ENCODE data around the gene CBX6. TPM values are rescaled to one million over a fixed set of nuclear protein-coding genes. Genes with fewer than 3 reads are reported as not detected.
A peak's percentile ranks its signal among the peaks of the same experiment; 100 is the strongest.

The CBX6 gene
- total and polyA plus RNA-seq, 4 experiments from 2014 or later = 4.1 to 88.0 (median 48.0) TPM

GRCh38 chr22:38866024-38866398 is 6.0 kb downstream of the CBX6 start:
- Histone ChIP-seq H3K9me3 (ENCODE audit: control insufficient read depth in 1 of 2, low read length in 2 of 2) (no peaks in the 10 kb centered on the region), H3K4me3 (ENCODE audit: low read length in 2 of 2) (no peak overlapping the region), H3K36me3 (ENCODE audit: insufficient read depth, low read length) (peaks cover 29% of the 10 kb centered on the region), H3K4me1 (ENCODE audit: insufficient read depth, low read length) (peaks cover 35% of the 10 kb centered on the region), H3K27me3 (ENCODE audit: insufficient read depth, low read length) (no peaks in the 10 kb centered on the region), H3K27ac (ENCODE audit: low read depth, low read length) (no peak overlapping the region)
- H3K27ac Mint-ChIP-seq = no peak overlapping the region
- DNase-seq = no peak
- peak overlapping the region in 1 of 8 donors; percentile 13 for H3K4me3 Mint-ChIP-seq
- H3K4me1 Mint-ChIP-seq = peaks cover 21 to 42% (median 30%) of the 10 kb centered on the region in 4 donors
- no peaks in the 10 kb centered on the region for H3K9me3 Mint-ChIP-seq
- peaks cover 0 to 29% of the 10 kb centered on the region in 2 donors for H3K36me3 Mint-ChIP-seq
- CTCF ChIA-PET (ENCODE audit: partially characterized antibody) = no interaction called here
- intact Hi-C loops (cut with micrococcal nuclease) = no loop called here
- POLR2A ChIA-PET (ENCODE audit: partially characterized antibody) = no interaction called here
- no peaks in the 10 kb centered on the region for H3K27me3 Mint-ChIP-seq

GRCh38 chr22:38865201-38866023 is 6.6 kb downstream of the CBX6 start:
- Histone ChIP-seq H3K36me3 (ENCODE audit: insufficient read depth, low read length) (peaks cover 29% of the 10 kb centered on the region), H3K27ac (ENCODE audit: low read depth, low read length) (no peak overlapping the region), H3K27me3 (ENCODE audit: insufficient read depth, low read length) (no peaks in the 10 kb centered on the region), H3K4me1 (ENCODE audit: insufficient read depth, low read length) (peaks cover 29% of the 10 kb centered on the region), H3K4me3 (ENCODE audit: low read length in 2 of 2) (no peak overlapping the region), H3K9me3 (ENCODE audit: control insufficient read depth in 1 of 2, low read length in 2 of 2) (no peaks in the 10 kb centered on the region)
- no peaks in the 10 kb centered on the region for H3K27me3 Mint-ChIP-seq
- peak overlapping the region in 2 of 7 donors; percentile 59 to 63 for H3K27ac Mint-ChIP-seq
- peaks cover 18 to 36% (median 24%) of the 10 kb centered on the region in 4 donors for H3K4me1 Mint-ChIP-seq
- CTCF ChIA-PET (ENCODE audit: partially characterized antibody) = interaction anchor here (1.2 kb wide), 1 partner anchor 96 kb away, joined by 3 read pairs; no protein-coding TSS in a partner anchor
- peak overlapping the region in 1 of 8 donors; percentile 13 for H3K4me3 Mint-ChIP-seq
- no peak for DNase-seq
- peaks cover 0 to 27% of the 10 kb centered on the region in 2 donors for H3K36me3 Mint-ChIP-seq
- POLR2A ChIA-PET (ENCODE audit: partially characterized antibody) = no interaction called here
- intact Hi-C loops (cut with micrococcal nuclease) = no loop called here
- no peaks in the 10 kb centered on the region for H3K9me3 Mint-ChIP-seq

- Mint-ChIP-seq H3K36me3 (peaks cover 0 to 21% of the 10 kb centered on the region in 2 donors), H3K27ac (peak overlapping the region in 3 of 7 donors; percentile 44 to 71 (median 55)), H3K4me1 (peaks cover 12 to 27% (median 18%) of the 10 kb centered on the region in 4 donors), H3K27me3 (no peaks in the 10 kb centered on the region), H3K9me3 (no peaks in the 10 kb centered on the region), H3K4me3 (no peak overlapping the region)
- CTCF ChIA-PET (ENCODE audit: partially characterized antibody) = interaction anchor here (1.1 to 1.2 kb wide), 2 partner anchors 96 to 138 kb away, joined by 3 read pairs; no protein-coding TSS in a partner anchor
- POLR2A ChIA-PET (ENCODE audit: partially characterized antibody) = interaction anchor here (1.0 kb wide), 1 partner anchor 455 kb away, joined by 5 read pairs; the partner anchor contains the start of gene RPL3
- intact Hi-C loops (cut with micrococcal nuclease) = no loop called here
- no peaks in the 10 kb centered on the region for H3K27me3 ChIP-seq (ENCODE audit: insufficient read depth, low read length)
- no peaks in the 10 kb centered on the region for H3K9me3 ChIP-seq (ENCODE audit: control insufficient read depth in 1 of 2, low read length in 2 of 2)
- H3K4me3 ChIP-seq (ENCODE audit: low read length in 2 of 2) = no peak overlapping the region
- H3K27ac ChIP-seq (ENCODE audit: low read depth, low read length) = no peak overlapping the region
- peaks cover 21% of the 10 kb centered on the region for H3K4me1 ChIP-seq (ENCODE audit: insufficient read depth, low read length)
- no peak for DNase-seq
- H3K36me3 ChIP-seq (ENCODE audit: insufficient read depth, low read length) = peaks cover 25% of the 10 kb centered on the region
These were observed 7.4 kb downstream of the CBX6 start for GRCh38 chr22:38864361-38865191.

DNA sequence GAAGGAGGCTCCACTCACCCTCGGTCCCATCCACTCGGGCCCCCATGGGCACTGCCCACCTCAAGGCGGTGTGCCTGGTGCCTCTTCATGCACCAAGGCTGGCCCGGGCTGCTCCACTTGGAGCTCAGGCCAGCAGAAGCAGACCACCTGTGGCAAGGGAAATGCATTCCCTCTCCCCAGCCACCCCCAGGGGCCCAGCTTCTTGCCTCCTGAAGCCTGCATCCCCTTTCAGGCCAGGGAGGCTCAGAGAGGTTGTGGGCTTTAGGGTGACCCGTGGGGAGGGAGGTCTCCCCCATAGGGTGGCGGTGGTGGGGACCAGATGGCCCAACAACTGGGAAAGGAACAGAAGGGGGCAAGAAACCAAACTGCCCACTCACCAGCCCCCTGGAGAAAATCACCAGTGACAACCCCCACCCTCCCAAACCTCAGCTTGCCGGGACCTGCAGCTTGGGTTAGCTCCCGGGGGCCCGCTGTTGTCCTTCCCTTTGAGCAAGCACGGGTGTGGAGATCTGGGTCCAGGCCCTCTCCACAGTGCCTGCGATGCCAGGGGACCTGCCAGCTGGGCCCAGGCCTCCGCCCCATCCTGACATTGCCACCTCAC is 8.4 kb downstream of the CBX6 start:
- ChIA-PET CTCF (ENCODE audit: partially characterized antibody) (interaction anchor here (1.1 kb wide), 1 partner anchor 139 kb away, joined by 3 read pairs; no protein-coding TSS in a partner anchor), POLR2A (ENCODE audit: partially characterized antibody) (interaction anchor here (0.6 to 1.3 kb wide), 3 partner anchors 8 to 456 kb away, joined by 3 to 6 read pairs (median 5); partner anchors contain the start of genes CBX6 and RPL3)
- Histone ChIP-seq H3K4me3 (ENCODE audit: low read length in 2 of 2) (no peak overlapping the region), H3K27ac (ENCODE audit: low read depth, low read length) (no peak overlapping the region), H3K9me3 (ENCODE audit: control insufficient read depth in 1 of 2, low read length in 2 of 2) (no peaks in the 10 kb centered on the region), H3K4me1 (ENCODE audit: insufficient read depth, low read length) (peaks cover 11% of the 10 kb centered on the region), H3K27me3 (ENCODE audit: insufficient read depth, low read length) (no peaks in the 10 kb centered on the region), H3K36me3 (ENCODE audit: insufficient read depth, low read length) (peaks cover 24% of the 10 kb centered on the region)
- Mint-ChIP-seq H3K9me3 (no peaks in the 10 kb centered on the region), H3K4me3 (no peak overlapping the region), H3K27me3 (no peaks in the 10 kb centered on the region), H3K4me1 (peaks cover 9 to 18% (median 13%) of the 10 kb centered on the region in 4 donors), H3K27ac (no peak overlapping the region), H3K36me3 (peaks cover 0 to 16% of the 10 kb centered on the region in 2 donors)
- intact Hi-C loops (cut with micrococcal nuclease) = no loop called here
- no peak for DNase-seq

DNA sequence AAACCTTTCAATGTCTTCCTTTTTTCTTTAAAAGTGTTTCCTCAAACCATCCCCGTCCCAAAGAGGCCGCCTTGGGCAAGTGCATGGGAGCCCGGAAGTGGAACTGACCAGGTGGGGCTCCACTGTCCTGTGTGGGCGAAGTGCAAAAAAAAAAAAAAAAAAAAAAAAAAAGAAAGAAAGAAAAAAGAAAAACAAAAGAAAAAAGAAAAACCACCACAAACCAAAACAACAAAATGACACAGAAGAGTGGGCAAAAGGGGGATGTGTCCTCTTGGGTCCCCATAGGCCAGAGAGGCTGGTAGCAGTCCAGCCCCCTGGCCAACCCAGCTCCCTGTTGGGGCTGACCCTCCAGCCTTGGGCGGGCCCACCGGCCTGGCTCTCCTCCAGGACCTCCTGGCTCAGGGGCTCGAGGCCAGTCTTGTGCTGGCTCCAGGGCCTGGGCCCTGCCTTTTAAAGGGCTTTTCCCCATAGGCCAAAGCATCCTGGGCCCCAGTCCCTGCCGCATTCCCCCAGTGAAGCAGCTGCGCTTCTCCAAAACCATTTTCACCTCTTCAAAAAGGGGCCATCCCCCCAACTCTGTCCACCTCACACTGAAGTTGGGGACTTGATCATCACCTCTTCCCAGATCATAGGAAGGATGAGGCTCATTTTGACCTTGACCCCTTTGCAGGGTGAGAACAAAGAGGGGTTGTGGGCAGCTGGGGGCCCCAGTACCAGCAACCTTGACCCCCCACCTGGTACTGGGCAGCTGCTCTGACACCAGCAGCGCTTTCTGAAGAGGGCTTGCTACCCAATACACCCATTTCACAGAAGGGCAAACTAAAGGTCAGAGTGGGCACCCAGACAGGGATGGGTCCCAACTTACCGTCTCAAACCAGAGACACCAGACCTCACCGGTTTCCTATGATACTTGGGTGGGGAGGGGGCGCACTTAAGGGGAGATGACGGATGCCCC is 9.4 kb downstream of the CBX6 start:
- peaks cover 2% of the 10 kb centered on the region for H3K4me1 ChIP-seq (ENCODE audit: insufficient read depth, low read length)
- no peak overlapping the region for H3K4me3 ChIP-seq (ENCODE audit: low read length in 2 of 2)
- no peak overlapping the region for H3K27ac ChIP-seq (ENCODE audit: low read depth, low read length)
- H3K9me3 ChIP-seq (ENCODE audit: control insufficient read depth in 1 of 2, low read length in 2 of 2) = no peaks in the 10 kb centered on the region
- DNase-seq = no peak
- Mint-ChIP-seq H3K4me3 (no peak overlapping the region), H3K9me3 (no peaks in the 10 kb centered on the region), H3K27me3 (no peaks in the 10 kb centered on the region), H3K27ac (peak overlapping the region in 2 of 7 donors; percentile 75 to 85), H3K36me3 (peaks cover 0 to 8% of the 10 kb centered on the region in 2 donors), H3K4me1 (peaks cover 4 to 8% (median 7%) of the 10 kb centered on the region in 4 donors)
- ChIA-PET CTCF (ENCODE audit: partially characterized antibody) (interaction anchor here (2.1 kb wide), 1 partner anchor 8 kb away, joined by 9 read pairs; no protein-coding TSS in a partner anchor), POLR2A (ENCODE audit: partially characterized antibody) (interaction anchor here (1.3 kb wide), 1 partner anchor 9 kb away, joined by 3 read pairs; the partner anchor contains the start of gene CBX6)
- no peaks in the 10 kb centered on the region for H3K27me3 ChIP-seq (ENCODE audit: insufficient read depth, low read length)
- intact Hi-C loops (cut with micrococcal nuclease) = no loop called here
- peaks cover 16% of the 10 kb centered on the region for H3K36me3 ChIP-seq (ENCODE audit: insufficient read depth, low read length)

DNA sequence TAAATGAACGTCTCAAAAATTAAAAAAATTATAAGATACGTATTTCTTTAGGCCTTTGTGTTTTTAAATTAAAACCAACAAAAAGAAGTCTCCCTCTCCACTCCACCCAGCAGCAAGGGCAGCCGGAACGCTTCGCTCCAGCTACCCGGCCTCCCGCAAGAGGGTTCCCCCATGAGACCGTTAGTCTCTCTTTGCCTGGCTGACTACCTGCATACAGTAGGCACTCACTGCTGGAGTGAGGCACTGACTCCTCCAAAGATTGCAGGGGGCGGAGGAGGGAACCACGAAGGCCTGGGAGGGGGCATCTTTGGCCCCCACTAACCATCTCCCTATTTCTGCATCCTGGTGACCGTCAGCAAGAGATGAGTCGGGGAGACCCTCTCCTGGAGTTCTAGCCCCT is 10.1 kb downstream of the CBX6 start:
- H3K27me3 ChIP-seq (ENCODE audit: insufficient read depth, low read length) = no peaks in the 10 kb centered on the region
- intact Hi-C loops (cut with micrococcal nuclease) = no loop called here
- H3K27ac ChIP-seq (ENCODE audit: low read depth, low read length) = no peak overlapping the region
- no peak overlapping the region for H3K4me3 Mint-ChIP-seq
- H3K4me1 ChIP-seq (ENCODE audit: insufficient read depth, low read length) = no peaks in the 10 kb centered on the region
- peaks cover 0 to 7% of the 10 kb centered on the region in 2 donors for H3K36me3 Mint-ChIP-seq
- H3K27ac Mint-ChIP-seq = peak overlapping the region in 1 of 7 donors; percentile 64
- no peaks in the 10 kb centered on the region for H3K9me3 ChIP-seq (ENCODE audit: control insufficient read depth in 1 of 2, low read length in 2 of 2)
- POLR2A ChIA-PET (ENCODE audit: partially characterized antibody) = no interaction called here
- no peak for DNase-seq
- H3K4me1 Mint-ChIP-seq = peaks cover 4 to 7% (median 7%) of the 10 kb centered on the region in 4 donors
- peaks cover 10% of the 10 kb centered on the region for H3K36me3 ChIP-seq (ENCODE audit: insufficient read depth, low read length)
- H3K27me3 Mint-ChIP-seq = no peaks in the 10 kb centered on the region
- no peaks in the 10 kb centered on the region for H3K9me3 Mint-ChIP-seq
- H3K4me3 ChIP-seq (ENCODE audit: low read length in 2 of 2) = no peak overlapping the region
- CTCF ChIA-PET (ENCODE audit: partially characterized antibody) = interaction anchor here (2.1 kb wide), 1 partner anchor 9 kb away, joined by 9 read pairs; no protein-coding TSS in a partner anchor

All from CD4-positive, alpha-beta memory T cell (primary cell).